Activated effector memory CD4-positive, alpha-beta T cell treated with anti-CD3 and anti-CD28 coated beads, Interleukin-2, amount 50 U/mL, for 16 hours (primary cell): ENCODE results near the gene TAF3.

Experiments
- DNase-seq: peaks from one replicate; pipeline ENCODE4 v3.0.0-alpha.2; 2020

The TAF3 gene

DNA sequence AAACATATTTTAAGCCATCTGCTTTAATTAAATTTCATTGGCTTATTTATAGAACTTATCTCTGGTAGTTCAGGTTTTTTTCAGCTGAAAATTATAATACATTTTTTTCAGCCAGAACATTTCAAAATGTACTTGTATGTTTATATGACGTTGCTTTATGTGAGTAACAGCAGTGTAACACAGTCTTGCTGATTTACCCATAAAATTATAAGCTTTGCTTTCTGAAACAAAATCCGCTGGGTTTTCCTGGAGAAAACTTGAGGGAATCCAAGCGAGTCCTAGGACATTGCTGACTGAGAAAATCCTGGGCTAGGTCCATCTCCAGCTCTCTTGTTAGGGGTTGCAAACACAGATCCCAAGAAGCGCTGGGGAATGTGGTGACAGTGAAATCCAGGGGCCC, 124.0 kb downstream of the TAF3 start:
- DNase-seq, result no peak

DNA sequence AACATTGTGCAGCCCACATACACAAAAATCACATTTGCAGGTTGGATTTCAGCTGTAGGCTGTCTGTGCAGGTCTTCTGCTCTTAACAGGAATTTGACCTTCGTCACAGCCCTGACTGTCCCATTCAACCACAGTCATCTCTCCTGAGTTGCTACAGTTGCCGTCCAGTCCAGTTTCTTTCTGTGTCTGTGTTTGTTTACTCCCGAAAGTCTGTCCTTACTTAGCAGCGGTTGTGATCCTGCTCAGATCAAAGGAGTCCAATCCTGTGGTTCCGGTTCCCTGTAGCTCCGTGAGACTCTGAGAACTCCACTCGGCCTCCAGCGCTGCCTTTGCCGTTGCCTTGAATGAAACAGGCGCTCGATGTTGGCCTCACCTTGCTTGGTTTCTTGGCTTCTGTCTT, 124.6 kb downstream of the TAF3 start:
- no peak for DNase-seq

DNA sequence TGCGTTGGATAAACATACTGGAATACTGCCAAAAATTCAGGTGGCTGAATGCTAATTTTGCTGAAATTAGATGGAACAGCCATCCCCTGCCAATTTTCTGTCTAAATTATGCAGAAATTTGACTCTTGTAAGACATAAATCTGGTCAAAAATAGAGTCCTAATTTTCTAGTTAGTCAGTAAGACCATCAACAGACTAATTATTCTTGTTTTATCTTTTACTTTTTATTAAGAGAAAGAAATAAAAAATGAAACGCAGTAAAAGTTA, 125.8 kb downstream of the TAF3 start:
- DNase-seq, result no peak

DNA sequence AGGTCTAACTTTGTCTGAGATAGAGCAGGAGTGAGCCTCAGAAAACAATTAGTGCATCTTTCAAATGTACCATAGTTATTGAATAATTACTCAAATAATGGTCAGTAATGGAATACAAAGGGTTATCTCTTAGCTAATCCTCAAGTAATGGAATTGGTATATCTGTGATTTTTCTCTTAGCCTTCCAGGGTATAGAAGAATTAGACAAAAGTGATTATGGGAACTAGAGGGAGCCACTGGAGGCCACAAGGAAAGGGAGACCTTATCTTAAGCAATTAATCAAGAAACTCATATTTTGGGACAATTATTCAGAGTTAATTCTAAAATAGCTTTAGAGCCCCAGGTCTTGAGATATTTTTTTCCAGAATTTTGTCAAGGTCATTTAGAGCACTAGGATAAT, 126.2 kb downstream of the TAF3 start:
- DNase-seq, result no peak

DNA sequence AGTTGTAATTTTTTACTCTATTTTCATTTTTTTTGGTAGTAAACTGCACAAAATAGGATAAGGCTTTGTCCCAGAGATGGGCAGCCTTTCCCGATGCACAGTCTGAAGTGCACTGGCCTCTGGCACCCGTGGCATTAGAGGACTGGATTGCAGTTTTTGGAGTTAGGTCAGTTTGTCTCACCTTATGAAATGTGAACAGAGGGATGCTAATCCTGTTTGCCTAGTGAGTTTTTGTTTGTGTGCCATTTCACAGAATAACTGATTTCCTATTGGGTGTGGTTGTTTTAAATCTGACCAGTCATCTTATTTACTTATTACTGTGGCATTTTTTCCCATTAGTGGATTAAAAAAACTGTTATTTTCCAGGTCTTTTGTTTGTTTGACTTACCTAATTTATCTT, 126.7 kb downstream of the TAF3 start:
- DNase-seq, result no peak

DNA sequence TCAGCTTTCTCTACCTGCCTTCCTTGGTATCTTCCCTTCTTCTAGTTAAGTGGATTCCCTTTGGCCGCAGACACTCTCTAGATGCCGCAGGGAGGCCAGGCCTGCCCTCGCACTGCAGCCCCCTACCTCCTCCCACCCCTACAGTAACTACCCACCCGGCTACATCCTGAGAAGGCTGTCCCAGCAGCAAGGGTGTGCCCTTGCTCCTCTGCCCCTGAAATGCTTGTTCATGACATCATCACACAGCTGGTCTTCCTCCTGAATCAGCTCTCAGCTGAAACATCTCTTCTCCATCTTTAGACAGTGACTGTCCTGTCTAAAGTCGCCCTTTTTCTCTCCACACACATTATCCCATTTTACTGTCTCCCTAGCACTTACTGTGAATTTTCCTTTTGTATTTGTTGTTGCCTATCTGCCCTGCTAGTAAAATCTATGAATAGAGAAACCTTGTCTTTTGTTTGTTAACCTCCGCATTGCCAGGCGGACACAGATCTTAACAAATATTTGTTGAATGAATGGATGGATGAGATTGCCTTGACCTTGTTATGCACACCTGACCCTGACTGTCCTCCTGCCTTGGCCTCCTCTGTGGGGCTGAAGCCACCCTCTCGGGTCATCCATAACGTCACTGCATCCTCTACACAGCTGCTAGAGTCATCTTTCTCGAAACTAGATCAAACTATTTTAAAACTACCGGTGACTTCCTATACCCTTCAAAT, 127.3 kb downstream of the TAF3 start:
- DNase-seq, result no peak

DNA sequence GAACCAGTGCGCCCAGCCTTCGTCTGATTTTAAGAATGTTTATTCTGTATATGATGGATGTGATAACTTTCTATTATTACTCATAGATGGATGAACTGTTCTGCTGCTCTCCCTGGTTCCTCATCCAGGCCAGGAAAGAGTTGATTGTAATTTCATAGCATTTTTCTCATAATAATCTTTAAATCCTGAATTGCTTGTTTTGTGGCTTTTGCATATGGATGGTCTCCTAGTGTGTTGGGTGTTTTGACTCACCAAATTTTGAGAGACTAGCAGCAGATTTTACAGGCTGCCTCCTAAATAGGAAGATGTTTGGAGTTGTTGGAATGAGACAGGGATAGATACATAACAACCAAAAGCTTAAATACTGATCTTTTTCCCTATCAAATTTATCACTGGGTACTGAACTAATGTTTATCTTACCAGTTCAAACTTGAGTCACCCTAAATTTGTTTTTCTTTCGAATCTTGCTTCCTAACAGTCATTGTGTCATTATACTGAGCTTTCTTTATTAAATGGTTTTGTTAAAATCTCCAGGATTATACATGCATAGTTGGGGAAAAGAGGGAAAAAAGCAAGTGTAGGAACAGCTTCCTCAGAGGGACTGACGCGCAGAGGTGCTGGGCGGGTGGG, 130.2 kb downstream of the TAF3 start:
- no peak for DNase-seq

DNA sequence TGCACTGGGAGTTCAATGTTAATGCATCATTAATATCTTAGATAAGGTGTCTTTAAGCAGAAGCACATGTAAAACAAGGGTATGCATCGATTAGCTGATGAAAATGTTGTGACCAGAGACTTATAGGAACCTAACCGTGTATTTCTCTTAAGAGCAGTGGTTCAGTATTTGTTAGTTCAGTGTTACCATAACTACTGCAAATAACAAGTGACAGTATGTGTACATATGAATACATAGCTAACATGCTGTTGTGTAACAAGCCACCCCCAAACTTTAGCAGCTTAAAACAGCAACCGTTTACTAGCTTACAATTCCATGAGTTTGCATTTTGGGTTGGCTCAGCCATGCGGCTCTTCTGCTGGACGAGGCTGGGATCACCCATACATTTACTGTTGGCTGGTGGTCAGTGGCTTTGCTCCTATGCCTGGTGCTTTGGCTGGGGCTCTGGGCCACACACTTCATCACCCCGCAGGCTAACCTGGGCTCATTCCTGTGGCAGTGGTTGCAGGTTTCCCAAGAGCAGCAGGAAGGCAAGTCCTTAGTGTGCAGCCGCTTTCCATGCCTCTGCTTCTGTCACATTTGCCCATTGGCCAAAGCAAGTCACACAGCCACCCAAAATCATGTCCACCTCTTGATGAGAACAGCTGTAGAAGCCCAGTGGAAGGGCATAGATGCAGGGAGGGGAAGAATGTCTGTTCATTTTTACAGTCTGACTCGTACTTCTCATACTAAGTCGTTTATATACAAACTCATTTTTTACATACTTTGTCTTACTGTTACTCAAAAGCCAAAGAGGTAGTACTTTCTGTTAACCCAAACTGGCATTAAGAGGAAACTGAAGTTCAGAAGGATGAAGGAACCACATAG, 132.9 kb downstream of the TAF3 start:
- DNase-seq, result no peak

DNA sequence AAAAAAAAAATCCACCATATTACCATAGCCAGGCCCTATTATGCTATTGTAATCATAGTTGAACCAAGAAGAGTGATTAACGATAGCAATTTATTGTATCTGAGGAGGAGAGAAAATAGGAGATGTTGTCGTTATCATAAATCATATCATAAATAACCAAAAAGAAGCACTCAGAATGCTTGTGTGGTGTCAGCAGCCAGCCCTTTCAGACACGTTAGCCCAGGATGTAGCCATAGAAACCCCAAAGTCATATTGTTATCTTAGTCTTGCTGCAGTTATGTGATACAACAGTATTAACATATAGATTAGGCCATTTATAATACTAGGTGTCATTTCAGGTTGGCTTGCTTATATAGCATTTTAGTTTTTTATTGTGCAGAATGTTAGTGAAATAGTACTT, 134.0 kb downstream of the TAF3 start:
- DNase-seq, result no peak

DNA sequence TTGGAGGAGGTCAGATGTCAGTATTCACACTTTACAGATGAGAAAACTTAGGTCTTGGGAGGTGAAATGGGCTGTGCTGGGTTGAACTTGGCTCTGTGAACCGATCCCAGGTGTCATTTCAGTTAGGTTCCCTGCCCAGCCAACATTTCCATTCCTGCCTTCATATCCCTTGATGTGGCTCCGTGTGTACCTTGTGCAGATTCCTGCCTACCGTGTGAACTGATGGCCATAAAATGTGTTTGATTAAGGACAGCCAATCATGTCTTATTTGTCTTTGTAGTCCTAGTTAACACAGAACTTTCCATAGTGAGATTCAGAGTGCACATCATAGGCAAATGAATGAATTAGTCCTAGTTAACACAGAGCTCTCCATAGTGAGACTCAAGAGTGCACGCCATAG, 135.1 kb downstream of the TAF3 start:
- no peak for DNase-seq

DNA sequence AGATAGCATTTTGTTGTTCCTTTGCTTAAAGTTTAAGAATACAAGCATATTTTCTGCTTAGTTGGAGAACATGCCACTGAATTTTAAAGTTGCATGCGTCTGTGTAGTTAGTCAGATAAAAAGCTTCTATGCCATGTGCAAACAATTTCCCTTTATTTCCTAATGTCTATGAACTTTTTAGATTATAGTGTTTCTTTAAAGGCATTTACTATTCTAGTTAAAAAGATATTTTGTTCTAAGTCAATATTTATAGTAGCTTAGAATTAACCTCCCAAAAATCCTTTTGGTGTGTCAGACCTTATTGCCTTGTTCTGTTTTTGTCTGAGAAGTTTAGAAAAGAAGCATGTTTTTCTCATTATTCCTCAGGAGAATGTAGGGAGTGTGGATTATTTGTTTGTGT, 137.1 kb downstream of the TAF3 start:
- DNase-seq, result no peak

DNA sequence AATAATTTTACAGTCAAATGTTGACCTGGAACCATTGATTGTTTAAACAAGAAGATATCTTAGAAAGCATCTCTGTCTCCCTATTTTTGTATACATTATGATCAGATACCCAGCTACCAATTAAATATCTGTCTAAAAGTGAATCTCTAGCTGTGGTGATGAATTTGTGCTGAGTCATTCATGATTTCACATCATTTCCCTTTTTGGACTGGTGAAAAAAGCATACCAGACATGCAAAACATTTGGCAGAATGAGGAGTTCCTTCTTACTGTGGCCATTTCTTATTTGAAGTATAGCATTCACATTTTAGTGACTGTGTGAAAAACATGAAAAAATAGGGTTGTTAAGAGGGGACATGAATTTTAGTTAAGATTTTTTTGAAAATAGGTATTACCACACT, 138.2 kb downstream of the TAF3 start:
- no peak for DNase-seq

DNA sequence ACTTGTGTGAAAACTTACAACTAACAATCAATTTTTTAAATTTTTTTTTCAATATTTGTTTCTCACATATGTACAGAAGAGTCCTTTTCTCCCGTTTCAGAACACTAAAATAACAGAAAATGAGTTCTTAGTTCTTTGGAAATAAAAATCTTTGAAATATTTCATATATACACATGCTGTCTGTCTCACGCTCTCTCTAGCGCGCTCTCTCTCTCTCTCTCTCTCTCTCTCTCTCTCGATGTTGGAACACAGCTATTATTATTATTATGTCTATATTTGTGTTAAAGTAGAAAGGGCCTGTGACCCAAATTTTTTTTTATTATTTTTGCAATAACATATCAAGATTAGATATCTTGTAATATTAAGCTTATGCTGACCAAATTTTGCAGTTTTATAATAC, 139.3 kb downstream of the TAF3 start:
- DNase-seq, result no peak

DNA sequence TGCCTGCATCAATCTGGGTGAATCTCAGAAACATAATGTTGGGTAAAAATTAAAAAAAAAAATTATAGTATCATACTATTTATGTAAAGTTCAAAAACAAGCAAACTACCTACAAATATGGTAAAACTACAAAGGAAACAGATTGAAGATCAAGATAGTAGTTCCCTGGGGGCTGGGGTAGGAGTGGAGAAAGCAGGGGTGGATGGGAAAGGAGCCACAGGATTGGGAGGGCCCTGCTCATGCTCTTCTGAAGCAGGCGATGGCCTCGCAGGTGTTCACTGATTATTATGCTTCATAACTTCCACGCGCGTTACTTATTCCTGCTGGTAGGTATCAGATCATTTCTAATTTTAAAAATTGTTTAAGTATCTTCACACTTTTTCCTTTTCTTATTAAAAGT, 140.1 kb downstream of the TAF3 start:
- DNase-seq, result no peak

DNA sequence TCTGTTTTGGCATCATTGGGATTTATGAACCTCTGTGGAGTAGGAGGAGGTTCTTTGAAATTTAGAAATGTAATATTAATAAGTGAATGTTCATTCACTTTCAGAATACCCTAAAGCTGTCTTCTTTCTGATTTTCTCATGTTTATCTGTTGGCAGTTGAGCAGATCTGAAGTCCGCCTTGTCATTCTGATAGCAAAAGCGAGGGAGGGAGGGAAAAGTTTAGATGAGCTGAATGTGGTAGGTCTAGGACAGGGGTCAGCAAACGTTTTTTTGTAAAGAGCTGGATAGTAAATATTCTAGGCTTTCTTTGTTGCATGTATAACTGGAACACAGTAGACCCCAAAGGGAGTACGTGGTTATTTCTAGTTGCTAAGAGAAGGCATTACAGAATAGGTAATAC, 141.8 kb downstream of the TAF3 start:
- DNase-seq, result no peak

DNA sequence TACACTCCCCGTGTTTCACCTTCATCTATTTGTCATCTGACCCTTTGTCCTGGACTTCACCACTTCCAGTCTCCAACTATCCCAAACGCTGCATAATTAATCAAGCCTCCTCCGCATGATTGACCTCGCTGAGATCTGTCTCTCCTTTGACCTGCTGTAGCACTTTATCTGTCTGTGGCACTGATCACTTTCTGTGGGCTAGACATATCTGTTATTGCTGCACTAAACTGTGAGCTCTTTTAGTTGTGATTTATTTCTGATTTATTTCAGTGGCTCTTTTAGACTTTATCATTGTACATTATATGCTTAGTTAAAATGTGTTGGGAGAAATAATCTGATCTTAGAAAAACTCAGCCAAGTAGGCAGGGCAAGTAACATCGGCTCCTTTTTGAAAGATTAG, 144.3 kb downstream of the TAF3 start:
- no peak for DNase-seq

DNA sequence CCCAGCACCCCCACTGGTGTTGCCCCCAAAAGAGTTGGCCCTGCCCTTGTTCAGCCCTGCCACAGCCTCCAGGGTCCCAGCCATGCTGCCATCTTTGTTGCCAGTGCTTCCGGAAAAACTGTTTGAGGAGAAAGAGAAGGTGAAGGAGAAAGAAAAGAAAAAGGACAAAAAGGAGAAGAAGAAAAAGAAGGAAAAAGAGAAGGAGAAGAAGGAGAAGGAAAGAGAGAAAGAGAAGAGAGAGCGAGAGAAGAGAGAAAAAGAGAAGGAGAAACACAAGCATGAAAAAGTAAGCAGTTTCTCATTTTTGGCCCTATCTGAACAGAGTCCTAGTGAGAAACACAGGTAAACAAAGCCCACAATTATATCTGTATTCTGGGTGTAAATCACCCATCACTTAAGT, 147.2 kb downstream of the TAF3 start:
- DNase-seq, result no peak

DNA sequence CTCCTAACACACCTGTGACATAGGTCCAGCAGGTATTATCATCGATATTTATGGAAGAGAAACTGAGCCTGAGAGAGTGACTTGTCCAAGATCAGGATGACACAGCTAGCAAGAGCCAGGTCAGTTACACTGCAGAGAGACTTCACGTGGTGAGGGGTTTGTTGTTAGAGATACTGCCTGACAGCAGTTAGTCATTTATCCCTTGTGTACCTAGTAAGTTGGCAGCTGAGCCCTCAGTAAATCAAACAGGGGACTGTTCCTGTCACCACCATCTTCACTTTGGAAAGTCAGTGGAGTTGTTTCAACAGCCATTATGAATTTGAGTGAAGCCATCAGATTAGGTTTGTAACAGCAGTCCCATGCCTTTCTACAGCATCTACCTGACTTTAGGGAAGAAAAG, 148.7 kb downstream of the TAF3 start:
- DNase-seq, result no peak

DNA sequence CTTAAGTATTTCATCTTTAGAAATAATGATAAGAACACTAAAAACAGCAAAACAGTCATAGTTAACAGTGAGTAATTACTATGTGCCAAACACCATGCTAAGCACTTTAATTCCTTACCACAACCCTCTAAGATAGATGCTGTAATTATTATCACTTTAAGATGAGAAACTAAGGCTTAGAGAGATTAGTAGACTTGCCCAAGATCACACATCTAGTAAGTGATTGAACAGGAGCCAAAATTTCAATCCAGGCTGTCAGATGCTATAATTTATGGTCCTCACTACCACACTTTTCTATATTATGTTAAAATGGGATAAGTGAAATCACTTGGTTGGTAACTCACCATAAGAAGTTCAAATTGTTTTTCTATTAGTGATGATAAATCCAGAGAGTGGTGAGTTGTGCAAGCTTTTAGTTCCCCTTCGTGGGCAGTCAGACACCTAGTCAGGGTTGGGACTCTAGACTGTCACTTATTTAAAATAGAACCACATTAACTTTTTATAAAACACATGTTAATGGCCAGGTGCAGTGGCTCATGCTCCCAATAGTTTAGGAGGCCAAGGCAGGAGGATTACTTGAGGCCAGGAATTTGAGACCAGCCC, 150.3 kb downstream of the TAF3 start:
- DNase-seq, result no peak

DNA sequence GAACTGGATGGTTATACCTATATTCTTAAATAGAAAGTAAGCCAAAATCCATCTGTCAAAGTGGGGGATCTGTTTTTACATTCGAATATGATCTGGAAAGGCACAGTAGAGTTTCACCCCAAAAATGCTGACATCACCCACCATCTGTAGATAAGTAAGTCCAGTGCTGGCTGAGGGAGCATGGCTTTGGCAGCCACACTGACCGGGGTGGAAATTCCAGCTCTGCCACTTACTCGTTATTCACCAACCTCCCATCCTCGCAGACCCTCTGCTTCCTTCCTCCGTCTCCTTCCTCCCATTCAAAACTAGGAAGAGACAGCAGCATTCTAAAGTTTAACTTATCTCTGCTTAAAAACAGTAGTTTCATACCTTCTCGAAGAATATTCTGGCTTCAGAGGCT, 151.3 kb downstream of the TAF3 start:
- no peak for DNase-seq

DNA sequence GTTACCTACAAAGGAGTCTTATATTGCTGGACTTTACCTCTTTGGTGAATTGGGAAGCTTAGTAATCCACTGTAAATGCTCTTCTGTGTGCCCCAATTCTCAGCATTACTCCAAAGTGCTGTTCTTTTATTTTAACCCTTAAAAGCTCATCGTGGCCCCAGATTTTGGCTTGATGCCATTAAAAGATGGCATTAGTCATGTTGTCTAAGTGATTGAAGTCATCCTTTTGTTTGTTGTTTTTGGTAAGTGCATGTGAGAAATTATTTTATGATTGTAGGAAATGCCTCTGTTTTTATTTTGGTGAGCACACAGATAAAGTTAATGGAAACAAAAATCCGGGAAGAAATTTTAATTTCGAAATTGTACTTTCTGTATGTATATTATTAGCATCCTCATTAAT, 153.6 kb downstream of the TAF3 start:
- no peak for DNase-seq

DNA sequence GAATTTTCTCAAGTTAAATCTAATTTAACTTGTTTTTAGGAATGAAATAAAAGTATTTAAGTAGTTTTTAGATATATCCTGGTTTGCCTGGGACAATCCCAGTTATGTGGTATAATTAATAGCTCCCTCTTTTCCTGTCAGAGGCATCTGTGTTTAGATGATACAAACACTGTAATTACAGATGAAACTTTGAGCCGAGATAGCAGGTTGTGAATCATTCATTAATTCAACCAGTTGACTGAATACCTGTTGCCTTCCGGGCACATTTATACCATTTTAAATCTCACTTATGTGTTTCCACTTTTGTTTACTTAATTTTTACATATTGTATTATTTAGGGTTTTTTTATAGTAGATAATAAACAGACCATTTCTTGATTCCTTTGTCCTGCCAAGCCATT, 154.1 kb downstream of the TAF3 start:
- no peak for DNase-seq

DNA sequence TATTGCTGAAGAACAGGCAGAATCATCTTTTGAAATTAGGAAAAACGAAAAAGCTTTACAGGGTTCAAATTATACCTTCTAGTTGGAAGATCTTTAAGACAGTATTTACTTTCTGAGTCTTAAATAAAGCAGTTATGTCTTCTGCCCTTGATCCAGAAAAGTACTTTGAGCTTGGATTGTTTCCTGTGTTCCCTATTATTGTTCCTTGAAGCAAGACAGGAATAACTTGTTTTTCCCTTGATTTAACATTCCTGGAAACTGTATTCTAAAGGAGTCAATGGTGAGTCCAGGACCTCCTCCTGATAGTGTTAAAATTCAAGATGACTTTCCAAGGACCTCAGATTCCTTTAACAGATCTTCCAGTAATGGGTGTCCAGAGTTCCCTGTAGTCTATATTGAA, 161.9 kb downstream of the TAF3 start:
- DNase-seq, result no peak

DNA sequence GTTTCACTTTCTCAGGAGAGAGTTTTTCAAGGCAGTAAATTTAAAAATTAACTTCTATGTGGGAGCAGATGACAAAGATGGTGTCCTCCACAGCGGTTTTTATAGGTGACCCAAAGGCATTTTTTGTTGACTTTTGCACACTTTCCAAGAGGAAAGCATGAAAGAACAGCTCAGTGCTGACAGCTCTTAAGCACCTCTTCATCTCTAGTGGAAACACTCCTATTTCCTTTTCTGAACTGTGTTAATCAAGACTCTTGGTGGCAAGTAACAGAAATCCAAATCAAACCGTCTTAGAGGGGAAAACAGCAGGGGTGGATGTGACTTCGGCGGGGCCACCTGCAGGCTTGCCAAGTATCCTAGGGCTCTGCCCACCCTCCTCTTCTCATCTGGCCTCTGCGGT, 164.4 kb downstream of the TAF3 start:
- no peak for DNase-seq
